ENCODE measurements around the gene GLYR1. TPM values are rescaled to one million over a fixed set of nuclear protein-coding genes. Genes with fewer than 3 reads are reported as not detected.
"Not testable (repeated sequence)": the region's sequence is repeated elsewhere in the genome, so short reads cannot be mapped to it uniquely, and the experiment has no call there.

GLYR1 gene
- total RNA-seq, 1 donor from 2014 or later, result 51.6 TPM

GRCh38 chr16:4785758-4786433, 61.2 kb downstream of the GLYR1 start:
- TF ChIP-seq, protein P1, sequence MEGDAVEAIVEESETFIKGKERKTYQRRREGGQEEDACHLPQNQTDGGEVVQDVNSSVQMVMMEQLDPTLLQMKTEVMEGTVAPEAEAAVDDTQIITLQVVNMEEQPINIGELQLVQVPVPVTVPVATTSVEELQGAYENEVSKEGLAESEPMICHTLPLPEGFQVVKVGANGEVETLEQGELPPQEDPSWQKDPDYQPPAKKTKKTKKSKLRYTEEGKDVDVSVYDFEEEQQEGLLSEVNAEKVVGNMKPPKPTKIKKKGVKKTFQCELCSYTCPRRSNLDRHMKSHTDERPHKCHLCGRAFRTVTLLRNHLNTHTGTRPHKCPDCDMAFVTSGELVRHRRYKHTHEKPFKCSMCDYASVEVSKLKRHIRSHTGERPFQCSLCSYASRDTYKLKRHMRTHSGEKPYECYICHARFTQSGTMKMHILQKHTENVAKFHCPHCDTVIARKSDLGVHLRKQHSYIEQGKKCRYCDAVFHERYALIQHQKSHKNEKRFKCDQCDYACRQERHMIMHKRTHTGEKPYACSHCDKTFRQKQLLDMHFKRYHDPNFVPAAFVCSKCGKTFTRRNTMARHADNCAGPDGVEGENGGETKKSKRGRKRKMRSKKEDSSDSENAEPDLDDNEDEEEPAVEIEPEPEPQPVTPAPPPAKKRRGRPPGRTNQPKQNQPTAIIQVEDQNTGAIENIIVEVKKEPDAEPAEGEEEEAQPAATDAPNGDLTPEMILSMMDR (IDR thresholded peaks at IDR 0.05), result no peak
- TF ChIP-seq POLR2A (IDR thresholded peaks at IDR 0.05) (no peak), POLR2AphosphoS5 (IDR thresholded peaks at IDR 0.05; ENCODE audit: insufficient read depth in 1 of 2, low read depth in 1 of 2) (no peak)
- Histone ChIP-seq H3K27me3 (no peaks in the 10 kb centered on the region), H3K4me1 (no peaks in the 10 kb centered on the region), H3K36me3 (no peaks in the 10 kb centered on the region), H3K4me3 (no peak overlapping the region), H3K9me3 (no peaks in the 10 kb centered on the region), H3K27ac (no peak overlapping the region)
- DNase-seq (ENCODE audit: extremely low spot score in 2 of 2), result no peak
- intact Hi-C loops (cut with DNase I), result no loop called here

- H3K27me3 ChIP-seq; H3K36me3 ChIP-seq; intact Hi-C loops (cut with DNase I); DNase-seq (ENCODE audit: extremely low spot score in 2 of 2); H3K27ac ChIP-seq; H3K4me1 ChIP-seq; H3K9me3 ChIP-seq; H3K4me3 ChIP-seq: not testable (repeated sequence)
Measured at GRCh38 chr16:4784444-4784987, 62.6 kb downstream of the GLYR1 start.

DNA sequence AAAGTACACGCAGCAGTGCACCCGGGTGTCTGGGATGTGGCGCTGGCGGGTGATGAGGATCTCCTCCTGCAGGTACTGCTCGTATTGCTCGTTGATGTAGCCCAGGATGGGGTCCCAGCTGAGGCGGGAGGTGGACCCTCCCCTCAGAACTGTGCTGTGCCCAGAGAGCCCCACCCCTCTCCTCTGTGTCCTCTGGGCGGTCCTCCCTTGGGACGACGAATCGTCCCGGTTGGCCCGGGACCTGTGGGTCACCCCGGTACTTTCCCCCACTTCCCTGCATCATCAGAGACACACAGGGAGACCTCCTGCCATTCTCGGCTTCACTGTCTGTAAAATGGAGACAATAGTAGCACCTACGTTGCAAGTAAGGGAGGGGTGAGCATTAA, 63.1 kb downstream of the GLYR1 start:
- DNase-seq (ENCODE audit: extremely low spot score in 2 of 2), result no peak
- no peak for TF ChIP-seq POLR2A (IDR thresholded peaks at IDR 0.05)
- TF ChIP-seq, protein P1 (IDR thresholded peaks at IDR 0.05), result no peak
- TF ChIP-seq POLR2AphosphoS5 (IDR thresholded peaks at IDR 0.05; ENCODE audit: insufficient read depth in 1 of 2, low read depth in 1 of 2), result no peak
- no peaks in the 10 kb centered on the region for H3K9me3 ChIP-seq
- H3K4me3 ChIP-seq, result no peak overlapping the region
- H3K27me3 ChIP-seq, result no peaks in the 10 kb centered on the region
- H3K27ac ChIP-seq, result no peak overlapping the region
- intact Hi-C loops (cut with DNase I), result no loop called here
- H3K36me3 ChIP-seq, result no peaks in the 10 kb centered on the region
- no peaks in the 10 kb centered on the region for H3K4me1 ChIP-seq

DNA sequence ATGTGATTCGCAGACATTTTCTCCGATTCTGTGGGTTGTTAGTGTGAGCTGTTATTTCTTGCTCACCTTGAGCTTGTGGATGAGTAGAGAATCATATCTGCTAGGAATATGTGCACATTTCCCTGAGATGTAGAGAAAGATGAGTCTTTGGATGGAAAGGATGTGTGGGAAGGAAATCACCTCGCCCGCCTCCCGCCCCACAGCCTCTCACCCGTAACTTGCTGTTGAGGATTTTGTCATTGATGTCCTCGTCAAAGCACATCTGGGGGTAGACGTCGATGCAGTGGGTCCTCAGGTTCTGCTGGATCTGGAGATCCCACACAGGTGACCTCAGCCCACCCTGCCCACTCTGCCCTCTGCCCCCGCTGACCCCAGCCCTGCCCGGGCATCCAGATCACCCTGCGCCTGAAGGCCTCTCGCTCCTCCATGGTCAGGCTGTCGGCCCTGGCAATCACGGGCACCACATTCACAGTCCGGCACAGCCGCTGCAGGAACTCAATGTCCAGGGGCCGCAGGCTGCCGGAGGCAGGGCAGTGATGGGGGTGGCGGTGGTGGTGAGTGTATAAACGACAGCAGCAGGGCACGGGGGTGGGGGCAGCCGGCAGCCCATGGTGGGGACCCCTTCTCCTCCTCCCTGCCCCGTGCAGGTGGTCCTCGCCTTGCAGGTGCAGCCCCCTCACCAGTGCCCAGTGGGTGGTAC, 63.7 kb downstream of the GLYR1 start:
- no peak for DNase-seq (ENCODE audit: extremely low spot score in 2 of 2)
- no peaks in the 10 kb centered on the region for H3K4me1 ChIP-seq
- no peaks in the 10 kb centered on the region for H3K9me3 ChIP-seq
- no peak overlapping the region for H3K27ac ChIP-seq
- intact Hi-C loops (cut with DNase I), result no loop called here
- no peak overlapping the region for H3K4me3 ChIP-seq
- H3K36me3 ChIP-seq, result no peaks in the 10 kb centered on the region
- H3K27me3 ChIP-seq, result no peaks in the 10 kb centered on the region
- TF ChIP-seq POLR2AphosphoS5 (IDR thresholded peaks at IDR 0.05; ENCODE audit: insufficient read depth in 1 of 2, low read depth in 1 of 2) (no peak), POLR2A (IDR thresholded peaks at IDR 0.05) (no peak)
- TF ChIP-seq, protein P1 (IDR thresholded peaks at IDR 0.05), result no peak

- Histone ChIP-seq H3K4me1 (no peaks in the 10 kb centered on the region), H3K9me3 (no peaks in the 10 kb centered on the region), H3K27me3 (no peaks in the 10 kb centered on the region), H3K27ac (no peak overlapping the region), H3K36me3 (no peaks in the 10 kb centered on the region), H3K4me3 (no peak overlapping the region)
- no peak for TF ChIP-seq POLR2AphosphoS5 (IDR thresholded peaks at IDR 0.05; ENCODE audit: insufficient read depth in 1 of 2, low read depth in 1 of 2)
- TF ChIP-seq, protein P1 (IDR thresholded peaks at IDR 0.05), result no peak
- intact Hi-C loops (cut with DNase I), result no loop called here
- DNase-seq (ENCODE audit: extremely low spot score in 2 of 2), result no peak
Measured at GRCh38 chr16:4780235-4780634, 66.9 kb downstream of the GLYR1 start.

All from vagina (tissue), 2 donors.